BLaER1 (cell line): ENCODE data around the gene TCF4.
A peak's percentile ranks its signal among the peaks of the same experiment; 100 is the strongest.

Experiments
- H3K27ac ChIP-seq: shearing (Covaris generic); formaldehyde crosslinking; 2 replicates; pipeline ENCODE4 v1.8.1; 2022
- H3K27me3 ChIP-seq: shearing (Covaris generic); formaldehyde crosslinking; 2 replicates; pipeline ENCODE4 v1.8.1; 2022
- H3K36me3 ChIP-seq: shearing (Covaris generic); formaldehyde crosslinking; 2 replicates; pipeline ENCODE4 v1.8.1; 2022
- H3K4me1 ChIP-seq: shearing (Covaris generic); formaldehyde crosslinking; 2 replicates; pipeline ENCODE4 v1.8.1; 2022
- H3K4me2 ChIP-seq: shearing (Covaris generic); formaldehyde crosslinking; 2 replicates; pipeline ENCODE4 v1.8.1; 2022
- H3K4me3 ChIP-seq: shearing (Covaris generic); formaldehyde crosslinking; 2 replicates; pipeline ENCODE4 v1.8.1; 2022
- H3K9ac ChIP-seq: shearing (Covaris generic); formaldehyde crosslinking; 2 replicates; pipeline ENCODE4 v1.8.1; 2022
- H3K9me3 ChIP-seq: shearing (Covaris generic); formaldehyde crosslinking; 2 replicates; pipeline ENCODE4 v1.8.1; 2022
- H4K20me1 ChIP-seq: shearing (Covaris generic); formaldehyde crosslinking; 2 replicates; pipeline ENCODE4 v1.8.1; 2022
- Cebpa-rat ChIP-seq: shearing (Covaris generic); IDR thresholded peaks from 2 replicates; pipeline ENCODE4 v1.8.1; 2022

TCF4 gene

GRCh38 chr18:55455938-55456337, 132.1 kb downstream of the TCF4 start:
- Histone ChIP-seq H3K36me3 (peaks cover 93% of the 10 kb centered on the region), H3K9ac (no peak overlapping the region), H3K27ac (no peak overlapping the region), H3K4me1 (peaks cover 11% of the 10 kb centered on the region; the same call in 1 of the 2 replicates), H3K27me3 (no peaks in the 10 kb centered on the region), H4K20me1 (peaks cover 96% of the 10 kb centered on the region), H3K9me3 (no peaks in the 10 kb centered on the region), H3K4me2 (no peak overlapping the region), H3K4me3 (no peak overlapping the region)
- no peak for TF ChIP-seq Cebpa-rat

GRCh38 chr18:55453186-55453585, 134.8 kb downstream of the TCF4 start:
- H3K9me3 ChIP-seq: no peaks in the 10 kb centered on the region
- H3K4me2 ChIP-seq: no peak overlapping the region
- no peak overlapping the region for H3K27ac ChIP-seq
- no peaks in the 10 kb centered on the region for H3K27me3 ChIP-seq
- H3K4me1 ChIP-seq: peaks cover 38% of the 10 kb centered on the region
- peaks cover 78% of the 10 kb centered on the region for H3K36me3 ChIP-seq
- TF ChIP-seq Cebpa-rat: no peak
- H4K20me1 ChIP-seq: peaks cover 100% of the 10 kb centered on the region
- H3K9ac ChIP-seq: no peak overlapping the region
- no peak overlapping the region for H3K4me3 ChIP-seq

GRCh38 chr18:55452123-55452611, 135.8 kb downstream of the TCF4 start:
- H3K9ac ChIP-seq: no peak overlapping the region
- peaks cover 48% of the 10 kb centered on the region for H3K4me1 ChIP-seq
- H3K4me3 ChIP-seq: no peak overlapping the region
- no peak overlapping the region for H3K4me2 ChIP-seq
- peaks cover 100% of the 10 kb centered on the region for H4K20me1 ChIP-seq
- no peaks in the 10 kb centered on the region for H3K27me3 ChIP-seq
- TF ChIP-seq Cebpa-rat: no peak
- peak overlapping the region; percentile 11; the same call in 1 of the 2 replicates for H3K27ac ChIP-seq
- peaks cover 2% of the 10 kb centered on the region for H3K9me3 ChIP-seq
- H3K36me3 ChIP-seq: peaks cover 76% of the 10 kb centered on the region

GRCh38 chr18:55449412-55450140, 138.4 kb downstream of the TCF4 start:
- peaks cover 99% of the 10 kb centered on the region for H4K20me1 ChIP-seq
- no peak overlapping the region for H3K9ac ChIP-seq
- H3K27ac ChIP-seq: no peak overlapping the region
- H3K4me3 ChIP-seq: no peak overlapping the region
- peak overlapping the region; percentile 8; the same call in 1 of the 2 replicates for H3K4me2 ChIP-seq
- no peaks in the 10 kb centered on the region for H3K27me3 ChIP-seq
- peaks cover 28% of the 10 kb centered on the region for H3K9me3 ChIP-seq
- H3K4me1 ChIP-seq: peaks cover 51% of the 10 kb centered on the region
- TF ChIP-seq Cebpa-rat: no peak
- peaks cover 80% of the 10 kb centered on the region for H3K36me3 ChIP-seq

- Histone ChIP-seq H3K36me3 (peaks cover 80% of the 10 kb centered on the region), H3K4me2 (peak overlapping the region; percentile 8), H3K9me3 (peaks cover 29% of the 10 kb centered on the region), H4K20me1 (peaks cover 99% of the 10 kb centered on the region), H3K4me3 (no peak overlapping the region), H3K4me1 (peaks cover 58% of the 10 kb centered on the region), H3K27ac (0 out of 2 replicates have a peak overlapping the region, but pooled peaks have one; percentile 3), H3K9ac (no peak overlapping the region), H3K27me3 (no peaks in the 10 kb centered on the region)
- TF ChIP-seq Cebpa-rat: no peak
Measured at GRCh38 chr18:55448420-55448819, 139.6 kb downstream of the TCF4 start.

- peaks cover 65% of the 10 kb centered on the region for H3K4me1 ChIP-seq
- no peak overlapping the region for H3K4me3 ChIP-seq
- no peak overlapping the region for H3K9ac ChIP-seq
- H3K4me2 ChIP-seq: no peak overlapping the region
- H3K9me3 ChIP-seq: peaks cover 29% of the 10 kb centered on the region
- no peak for TF ChIP-seq Cebpa-rat
- H3K27me3 ChIP-seq: no peaks in the 10 kb centered on the region
- peaks cover 73% of the 10 kb centered on the region for H3K36me3 ChIP-seq
- H3K27ac ChIP-seq: no peak overlapping the region
- peaks cover 99% of the 10 kb centered on the region for H4K20me1 ChIP-seq
Measured at GRCh38 chr18:55447672-55448018, 140.3 kb downstream of the TCF4 start.

GRCh38 chr18:55446996-55447671, 140.9 kb downstream of the TCF4 start:
- H3K36me3 ChIP-seq: peaks cover 68% of the 10 kb centered on the region
- H3K9me3 ChIP-seq: peaks cover 29% of the 10 kb centered on the region
- no peak overlapping the region for H3K9ac ChIP-seq
- peaks cover 99% of the 10 kb centered on the region for H4K20me1 ChIP-seq
- H3K4me1 ChIP-seq: peaks cover 70% of the 10 kb centered on the region
- no peak overlapping the region for H3K27ac ChIP-seq
- H3K27me3 ChIP-seq: no peaks in the 10 kb centered on the region
- no peak for TF ChIP-seq Cebpa-rat
- no peak overlapping the region for H3K4me3 ChIP-seq
- no peak overlapping the region for H3K4me2 ChIP-seq

- H3K4me1 ChIP-seq: peaks cover 68% of the 10 kb centered on the region
- H3K27me3 ChIP-seq: no peaks in the 10 kb centered on the region
- no peak overlapping the region for H3K4me3 ChIP-seq
- H3K36me3 ChIP-seq: peaks cover 60% of the 10 kb centered on the region
- H3K9me3 ChIP-seq: peaks cover 32% of the 10 kb centered on the region
- H3K9ac ChIP-seq: no peak overlapping the region
- no peak overlapping the region for H3K4me2 ChIP-seq
- TF ChIP-seq Cebpa-rat: no peak
- no peak overlapping the region for H3K27ac ChIP-seq
- peaks cover 93% of the 10 kb centered on the region for H4K20me1 ChIP-seq
Measured at GRCh38 chr18:55444536-55444935, 143.5 kb downstream of the TCF4 start.

GRCh38 chr18:55443776-55444175, 144.2 kb downstream of the TCF4 start:
- Histone ChIP-seq H3K4me1 (peaks cover 68% of the 10 kb centered on the region), H3K9me3 (peaks cover 34% of the 10 kb centered on the region), H3K9ac (no peak overlapping the region), H3K27me3 (no peaks in the 10 kb centered on the region), H3K4me3 (no peak overlapping the region), H4K20me1 (peaks cover 93% of the 10 kb centered on the region), H3K4me2 (peak overlapping the region; percentile 20; the same call in 1 of the 2 replicates), H3K36me3 (peaks cover 67% of the 10 kb centered on the region), H3K27ac (no peak overlapping the region)
- no peak for TF ChIP-seq Cebpa-rat

GRCh38 chr18:55442561-55442960, 145.4 kb downstream of the TCF4 start:
- Histone ChIP-seq H3K4me3 (no peak overlapping the region), H3K27me3 (no peaks in the 10 kb centered on the region), H3K4me2 (peak overlapping the region; percentile 20), H3K9ac (no peak overlapping the region), H3K9me3 (peaks cover 40% of the 10 kb centered on the region), H3K36me3 (peaks cover 73% of the 10 kb centered on the region), H3K4me1 (peaks cover 56% of the 10 kb centered on the region), H3K27ac (no peak overlapping the region), H4K20me1 (peaks cover 93% of the 10 kb centered on the region)
- no peak for TF ChIP-seq Cebpa-rat
